Measurements from ENCODE around the gene ST7.

The ST7 gene

DNA sequence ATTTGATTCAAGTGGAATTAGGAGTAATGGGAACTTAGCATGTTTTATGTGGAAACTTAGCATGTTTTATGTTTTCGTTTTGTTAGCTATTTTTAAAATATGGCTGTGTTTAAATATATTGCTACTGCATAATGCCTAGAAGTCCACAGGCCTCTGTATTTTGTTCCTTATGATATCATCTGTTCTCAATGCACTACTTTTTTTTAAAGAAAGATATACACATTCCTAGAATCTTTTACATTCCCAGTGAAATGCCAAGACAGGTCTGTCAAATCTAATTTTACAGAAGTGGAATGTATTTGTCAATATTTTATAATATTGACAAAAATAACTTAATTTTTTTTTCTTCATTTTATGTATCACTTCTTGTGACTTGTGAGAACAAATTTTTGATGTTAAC, 51.6 kb downstream of the ST7 start:
- no peaks in the 10 kb centered on the region for H3K36me3 ChIP-seq (ENCODE audit: insufficient read depth, low read length)
- H3K9me3 ChIP-seq (ENCODE audit: low read depth, low read length), result no peaks in the 10 kb centered on the region
- no peak for DNase-seq (ENCODE audit: low read depth, low spot score)
- no peak overlapping the region for H3K9ac ChIP-seq (ENCODE audit: insufficient read length)
- no peak for TF ChIP-seq POLR2AphosphoS5 (IDR thresholded peaks at IDR 0.05; ENCODE audit: borderline replicate concordance, low read depth, low read length)
- no peak for TF ChIP-seq FOXP2 (optimal IDR thresholded peaks at IDR 0.05; ENCODE audit: control extremely low read depth, extremely low read length, insufficient read depth)
- no peak for TF ChIP-seq EZH2 (IDR thresholded peaks at IDR 0.05)
- H3K27ac ChIP-seq, result no peak overlapping the region
- no peak overlapping the region for H3K4me3 ChIP-seq

DNA sequence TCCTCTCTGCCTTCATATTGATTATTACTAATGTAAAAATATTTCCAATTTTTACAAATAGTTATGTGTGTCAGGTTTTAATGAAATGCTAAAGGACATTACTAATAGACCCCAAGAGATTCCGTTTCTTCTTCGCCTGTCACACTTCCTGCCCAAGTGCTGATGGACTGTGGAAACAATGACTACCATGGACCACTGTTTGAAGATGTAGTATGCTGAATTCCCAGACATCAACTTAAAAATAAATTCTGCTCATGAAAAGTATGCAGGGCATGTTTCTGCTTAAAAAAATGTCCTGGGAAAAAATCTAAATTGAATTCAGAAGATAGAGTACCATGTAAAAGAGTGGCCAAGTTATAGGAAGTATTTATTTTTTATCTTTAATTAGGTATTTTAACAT, 52.1 kb downstream of the ST7 start:
- no peaks in the 10 kb centered on the region for H3K9me3 ChIP-seq (ENCODE audit: low read depth, low read length)
- no peak overlapping the region for H3K27ac ChIP-seq
- no peak for DNase-seq (ENCODE audit: low read depth, low spot score)
- TF ChIP-seq FOXP2 (optimal IDR thresholded peaks at IDR 0.05; ENCODE audit: control extremely low read depth, extremely low read length, insufficient read depth), result no peak
- TF ChIP-seq EZH2 (IDR thresholded peaks at IDR 0.05), result no peak
- TF ChIP-seq POLR2AphosphoS5 (IDR thresholded peaks at IDR 0.05; ENCODE audit: borderline replicate concordance, low read depth, low read length), result no peak
- H3K9ac ChIP-seq (ENCODE audit: insufficient read length), result no peak overlapping the region
- no peaks in the 10 kb centered on the region for H3K36me3 ChIP-seq (ENCODE audit: insufficient read depth, low read length)
- H3K4me3 ChIP-seq, result no peak overlapping the region

- no peak for DNase-seq (ENCODE audit: low read depth, low spot score)
- TF ChIP-seq FOXP2 (optimal IDR thresholded peaks at IDR 0.05; ENCODE audit: control extremely low read depth, extremely low read length, insufficient read depth) (no peak), POLR2AphosphoS5 (IDR thresholded peaks at IDR 0.05; ENCODE audit: borderline replicate concordance, low read depth, low read length) (no peak), EZH2 (IDR thresholded peaks at IDR 0.05) (no peak)
- H3K9ac ChIP-seq (ENCODE audit: insufficient read length), result no peak overlapping the region
Measured at GRCh38 chr7:117006907-117007684, 53.8 kb downstream of the ST7 start.

GRCh38 chr7:117008118-117008885, 55.0 kb downstream of the ST7 start:
- Histone ChIP-seq H3K27ac (no peak overlapping the region), H3K4me3 (no peak overlapping the region), H3K9ac (ENCODE audit: insufficient read length) (no peak overlapping the region), H3K36me3 (ENCODE audit: insufficient read depth, low read length) (no peaks in the 10 kb centered on the region), H3K9me3 (ENCODE audit: low read depth, low read length) (no peaks in the 10 kb centered on the region)
- DNase-seq (ENCODE audit: low read depth, low spot score), result no peak
- TF ChIP-seq FOXP2 (optimal IDR thresholded peaks at IDR 0.05; ENCODE audit: control extremely low read depth, extremely low read length, insufficient read depth) (no peak), EZH2 (IDR thresholded peaks at IDR 0.05) (no peak), POLR2AphosphoS5 (IDR thresholded peaks at IDR 0.05; ENCODE audit: borderline replicate concordance, low read depth, low read length) (no peak)

More at GRCh38 chr7:117006907-117007684, 53.8 kb downstream of the ST7 start:
- Histone ChIP-seq H3K27ac (no peak overlapping the region), H3K4me3 (no peak overlapping the region), H3K9me3 (ENCODE audit: low read depth, low read length) (no peaks in the 10 kb centered on the region), H3K36me3 (ENCODE audit: insufficient read depth, low read length) (no peaks in the 10 kb centered on the region)

DNA sequence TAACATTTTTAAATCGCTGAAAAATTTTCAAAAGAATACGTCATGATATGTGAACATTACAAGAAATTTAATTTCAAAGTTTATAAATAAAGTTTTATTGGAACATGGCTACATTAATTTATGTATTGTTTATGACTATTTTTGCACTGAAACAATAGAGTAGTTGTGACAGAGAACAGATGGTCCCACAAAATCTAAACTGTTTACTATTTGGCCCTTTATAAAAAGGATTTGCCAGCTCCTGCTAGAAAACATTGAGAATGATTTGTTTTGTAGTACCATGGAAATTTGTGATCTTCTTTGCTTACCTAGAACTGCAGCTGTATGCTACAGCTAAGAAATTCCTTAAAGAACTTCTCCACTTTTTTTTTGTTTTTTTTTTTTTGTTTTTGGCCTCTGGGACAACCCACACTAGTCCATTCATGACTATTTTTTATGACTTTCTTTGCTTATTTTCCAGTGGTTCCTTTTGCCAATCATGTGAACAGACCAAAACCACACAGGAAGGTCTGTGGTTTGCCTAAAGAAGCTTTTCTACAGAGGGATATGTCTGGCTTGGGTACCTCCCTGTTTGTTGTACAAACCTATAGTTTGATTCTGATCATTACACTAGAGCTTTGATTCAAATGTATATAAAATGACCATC, 55.7 kb downstream of the ST7 start:
- no peak for TF ChIP-seq POLR2AphosphoS5 (IDR thresholded peaks at IDR 0.05; ENCODE audit: borderline replicate concordance, low read depth, low read length)
- no peak for TF ChIP-seq EZH2 (IDR thresholded peaks at IDR 0.05)
- no peak for TF ChIP-seq FOXP2 (optimal IDR thresholded peaks at IDR 0.05; ENCODE audit: control extremely low read depth, extremely low read length, insufficient read depth)
- Histone ChIP-seq H3K4me3 (no peak overlapping the region), H3K9ac (ENCODE audit: insufficient read length) (no peak overlapping the region), H3K9me3 (ENCODE audit: low read depth, low read length) (no peaks in the 10 kb centered on the region), H3K27ac (no peak overlapping the region), H3K36me3 (ENCODE audit: insufficient read depth, low read length) (no peaks in the 10 kb centered on the region)
- peak; percentile 32 for DNase-seq (ENCODE audit: low read depth, low spot score)

GRCh38 chr7:117009705-117010361, 56.5 kb downstream of the ST7 start:
- Histone ChIP-seq H3K9ac (ENCODE audit: insufficient read length) (no peak overlapping the region), H3K27ac (no peak overlapping the region)
- DNase-seq (ENCODE audit: low read depth, low spot score), result no peak

GRCh38 chr7:117010375-117011133, 57.3 kb downstream of the ST7 start:
- H3K9ac ChIP-seq (ENCODE audit: insufficient read length), result no peak overlapping the region
- no peak overlapping the region for H3K27ac ChIP-seq
- no peak overlapping the region for H3K4me3 ChIP-seq
- TF ChIP-seq POLR2AphosphoS5 (IDR thresholded peaks at IDR 0.05; ENCODE audit: borderline replicate concordance, low read depth, low read length) (no peak), EZH2 (IDR thresholded peaks at IDR 0.05) (no peak), FOXP2 (optimal IDR thresholded peaks at IDR 0.05; ENCODE audit: control extremely low read depth, extremely low read length, insufficient read depth) (no peak)
- no peaks in the 10 kb centered on the region for H3K36me3 ChIP-seq (ENCODE audit: insufficient read depth, low read length)
- H3K9me3 ChIP-seq (ENCODE audit: low read depth, low read length), result no peaks in the 10 kb centered on the region
- DNase-seq (ENCODE audit: low read depth, low spot score), result no peak

More at GRCh38 chr7:117009705-117010361, 56.5 kb downstream of the ST7 start:
- H3K36me3 ChIP-seq (ENCODE audit: insufficient read depth, low read length), result no peaks in the 10 kb centered on the region
- TF ChIP-seq POLR2AphosphoS5 (IDR thresholded peaks at IDR 0.05; ENCODE audit: borderline replicate concordance, low read depth, low read length), result no peak
- no peak for TF ChIP-seq FOXP2 (optimal IDR thresholded peaks at IDR 0.05; ENCODE audit: control extremely low read depth, extremely low read length, insufficient read depth)
- no peak for TF ChIP-seq EZH2 (IDR thresholded peaks at IDR 0.05)
- H3K4me3 ChIP-seq, result no peak overlapping the region
- no peaks in the 10 kb centered on the region for H3K9me3 ChIP-seq (ENCODE audit: low read depth, low read length)

All from SK-N-MC (cell line).